HepG2 (cell line): ENCODE data around the gene C1QTNF6. TPM values are rescaled to one million over a fixed set of nuclear protein-coding genes. Genes with fewer than 3 reads are reported as not detected.
A peak's percentile ranks its signal among the peaks of the same experiment; 100 is the strongest.

Source experiments
- ATAD3A ChIP-seq: sonication (generic); formaldehyde crosslinking; IDR thresholded peaks from 2 replicates; pipeline ENCODE4 v1.4.0; 2020; ENCODE audit warnings: missing genetic modification reagents
- BRD4 ChIP-seq: sonication (generic); formaldehyde crosslinking; IDR thresholded peaks from 2 replicates; pipeline ENCODE4 v1.4.0; 2020; ENCODE audit warnings: missing genetic modification reagents
- HNF1A ChIP-seq, 2 experiments: sonication (generic) in 1 of 2; formaldehyde crosslinking in 1 of 2; IDR thresholded peaks; 2 replicates each; pipeline versions ENCODE4 v1.4.0 to v1.6.1; 2016 to 2020; ENCODE audit warnings: borderline replicate concordance in 1 of 2, low read depth in 1 of 2, mild to moderate bottlenecking in 1 of 2, missing genetic modification reagents in 1 of 2
- IKZF1 ChIP-seq: fragments of 450-650 bp; IDR thresholded peaks from 2 replicates; pipeline ENCODE4 v1.7.1; 2016
- MATR3 ChIP-seq: sonication (generic); formaldehyde crosslinking; IDR thresholded peaks from 2 replicates; pipeline ENCODE4 v1.4.0; 2020; ENCODE audit warnings: missing genetic modification reagents
- MEIS2 ChIP-seq: sonication (generic); formaldehyde crosslinking; IDR thresholded peaks from 2 replicates; pipeline ENCODE4 v1.9.0; 2021; ENCODE audit warnings: mild to moderate bottlenecking, missing genetic modification reagents
- MLX ChIP-seq: IDR thresholded peaks from 2 replicates; pipeline ENCODE4 v1.6.1; 2016
- NR1H2 ChIP-seq: sonication (generic); formaldehyde crosslinking; IDR thresholded peaks from 2 replicates; pipeline ENCODE4 v1.8.1; 2022; ENCODE audit warnings: low read depth, missing genetic modification reagents, borderline replicate concordance
- NR2F6 ChIP-seq, 2 experiments: IDR thresholded peaks; 2 replicates each; pipeline ENCODE4 v1.6.1; 2016; ENCODE audit warnings: antibody characterized with exemption in 1 of 2, mild to moderate bottlenecking in 1 of 2
- POLR2AphosphoS2 ChIP-seq: IDR thresholded peaks from 2 replicates; pipeline ENCODE4 v1.6.1; 2011; ENCODE audit warnings: low read depth, low read length, improper control_type of control experiment
- RAD21 ChIP-seq: fragments of 450-650 bp; formaldehyde crosslinking; IDR thresholded peaks from 2 replicates; pipeline ENCODE4 v1.5.0; 2020; ENCODE audit warnings: mild to moderate bottlenecking
- RXRA ChIP-seq: sonication (generic); formaldehyde crosslinking; IDR thresholded peaks from 2 replicates; pipeline ENCODE4 v1.5.1; 2020; ENCODE audit warnings: missing genetic modification reagents
- RXRB ChIP-seq: IDR thresholded peaks from 2 replicates; pipeline ENCODE4 v1.6.1; 2016; ENCODE audit warnings: borderline replicate concordance, missing genetic modification reagents, missing compliant biosample characterization
- SMAD1 ChIP-seq: sonication (generic); formaldehyde crosslinking; IDR thresholded peaks from 2 replicates; pipeline ENCODE4 v1.4.0; 2020; ENCODE audit warnings: missing genetic modification reagents, low read depth, mild to moderate bottlenecking, borderline replicate concordance
- SMC3 ChIP-seq: IDR thresholded peaks from 2 replicates; pipeline ENCODE4 v1.6.1; 2011; ENCODE audit warnings: low read length, improper control_type of control experiment
- SNAPC2 ChIP-seq: sonication (generic); formaldehyde crosslinking; IDR thresholded peaks from 2 replicates; pipeline ENCODE4 v1.8.1; 2022; ENCODE audit warnings: mild to moderate bottlenecking, missing genetic modification reagents
- SOX13 ChIP-seq, 3 experiments: fragments of 450-650 bp in 1 of 3; sonication (generic) in 1 of 3; formaldehyde crosslinking in 1 of 3; IDR thresholded peaks in 2 of 3; conservative IDR thresholded peaks in 1 of 3; 2 replicates each; pipeline versions ENCODE4 v1.5.0 to v1.6.1; 2016 to 2020; ENCODE audit warnings: antibody characterized with exemption in 1 of 3, mild to moderate bottlenecking in 1 of 3, missing compliant biosample characterization in 1 of 3, missing genetic modification reagents in 1 of 3, moderate library complexity in 1 of 3
- TAF15 ChIP-seq: fragments of 200-400 bp; formaldehyde crosslinking; IDR thresholded peaks from one replicate; pipeline ENCODE4 v1.6.1; 2018; ENCODE audit warnings: mild to moderate bottlenecking, low read depth, low read length; ENCODE audit not compliant: poor library complexity, severe bottlenecking
- U2AF1 ChIP-seq: fragments of 200-400 bp; formaldehyde crosslinking; optimal IDR thresholded peaks from 2 replicates; pipeline ENCODE3; 2017; ENCODE audit warnings: mild to moderate bottlenecking, low read depth, low read length
- ZNF317 ChIP-seq: sonication (generic); formaldehyde crosslinking; IDR thresholded peaks from 2 replicates; pipeline ENCODE4 v1.5.0; 2020; ENCODE audit warnings: mild to moderate bottlenecking, missing genetic modification reagents
- ZNF652 ChIP-seq: IDR thresholded peaks from 2 replicates; pipeline ENCODE4 v1.6.1; 2016; ENCODE audit warnings: low read depth, borderline replicate concordance
- ZNF761 ChIP-seq: sonication (generic); formaldehyde crosslinking; conservative IDR thresholded peaks from 2 replicates; pipeline ENCODE4 v1.4.0; 2020; ENCODE audit warnings: mild to moderate bottlenecking, missing genetic modification reagents
- ZNF773 ChIP-seq: sonication (generic); formaldehyde crosslinking; IDR thresholded peaks from 2 replicates; pipeline ENCODE4 v1.4.0; 2020; ENCODE audit warnings: missing genetic modification reagents, borderline replicate concordance
- polyA plus RNA-seq, 8 experiments: library from polyadenylated mRNA; depleted of rRNA in 3 of 8; stranded (reverse) in 7 of 8; unstranded in 1 of 8; fragments of >200 nt; fragmentation: Illumina TruSeq in 4 of 8; extraction: Trizol in 4 of 8; gene quantifications; 2 replicates each; pipeline versions ENCODE4 v1.2.1 to v1.2.3, GENCODE V29; 2011 to 2016; ENCODE audit warnings: low read depth in 4 of 8, missing spikeins in 1 of 8, mixed read lengths in 1 of 8; ENCODE audit not compliant: insufficient read depth in 1 of 8
- total RNA-seq, 5 experiments: library from RNA; depleted of rRNA; stranded (reverse); fragments of >200 nt; fragmentation: Illumina TruSeq; extraction: Trizol; gene quantifications; 2 replicates each; pipeline ENCODE4 v1.2.3, GENCODE V29; 2016; ENCODE audit warnings: low read depth in 1 of 5
- TF ChIP-seq, protein P1 (sequence below): sonication (generic); formaldehyde crosslinking; IDR thresholded peaks from 2 replicates; pipeline ENCODE4 v1.4.0; 2020; ENCODE audit warnings: missing genetic modification reagents, mild to moderate bottlenecking, borderline replicate concordance

Gene C1QTNF6
- total and polyA plus RNA-seq, 2 of the 13 experiments (the other 11 are each of a cell fraction or from before 2014, with no cell fraction given): 2.7 to 6.9 TPM

- 0 out of 2 replicates have a peak, but pooled peaks have one; percentile 46 for TF ChIP-seq MEIS2 (CRISPR knock-in tag)
- TF ChIP-seq RXRA: peak; percentile 34; the same call in 1 of the 2 replicates
- TF ChIP-seq MATR3 (CRISPR knock-in tag): no peak
- peak; percentile 69 for TF ChIP-seq SMC3
- no peak for TF ChIP-seq BRD4 (CRISPR knock-in tag)
- no peak for TF ChIP-seq ZNF317 (CRISPR knock-in tag)
- no peak for TF ChIP-seq NR2F6 (IDR thresholded peaks at IDR 0.05)
- no peak for TF ChIP-seq NR2F6 (CRISPR knock-in tag; IDR thresholded peaks at IDR 0.05)
- no peak for TF ChIP-seq SOX13 (IDR thresholded peaks at IDR 0.05)
- TF ChIP-seq SOX13 (CRISPR knock-in tag; conservative IDR thresholded peaks at IDR 0.05 in 1 of 2, IDR thresholded peaks at IDR 0.05 in 1 of 2): no peak
- no peak for TF ChIP-seq U2AF1
- TF ChIP-seq ATAD3A (CRISPR knock-in tag): 0 out of 2 replicates have a peak, but pooled peaks have one; percentile 8
- no peak for TF ChIP-seq ZNF773 (CRISPR knock-in tag)
- no peak for TF ChIP-seq SNAPC2
- TF ChIP-seq SMAD1 (CRISPR knock-in tag): no peak
- TF ChIP-seq RXRB (CRISPR knock-in tag): peak; percentile 28; the same call in 1 of the 2 replicates
- TF ChIP-seq RAD21: peak; percentile 81
- no peak for TF ChIP-seq ZNF652 (CRISPR knock-in tag)
- TF ChIP-seq IKZF1: no peak
- TF ChIP-seq POLR2AphosphoS2: no peak
- TF ChIP-seq, protein P1, sequence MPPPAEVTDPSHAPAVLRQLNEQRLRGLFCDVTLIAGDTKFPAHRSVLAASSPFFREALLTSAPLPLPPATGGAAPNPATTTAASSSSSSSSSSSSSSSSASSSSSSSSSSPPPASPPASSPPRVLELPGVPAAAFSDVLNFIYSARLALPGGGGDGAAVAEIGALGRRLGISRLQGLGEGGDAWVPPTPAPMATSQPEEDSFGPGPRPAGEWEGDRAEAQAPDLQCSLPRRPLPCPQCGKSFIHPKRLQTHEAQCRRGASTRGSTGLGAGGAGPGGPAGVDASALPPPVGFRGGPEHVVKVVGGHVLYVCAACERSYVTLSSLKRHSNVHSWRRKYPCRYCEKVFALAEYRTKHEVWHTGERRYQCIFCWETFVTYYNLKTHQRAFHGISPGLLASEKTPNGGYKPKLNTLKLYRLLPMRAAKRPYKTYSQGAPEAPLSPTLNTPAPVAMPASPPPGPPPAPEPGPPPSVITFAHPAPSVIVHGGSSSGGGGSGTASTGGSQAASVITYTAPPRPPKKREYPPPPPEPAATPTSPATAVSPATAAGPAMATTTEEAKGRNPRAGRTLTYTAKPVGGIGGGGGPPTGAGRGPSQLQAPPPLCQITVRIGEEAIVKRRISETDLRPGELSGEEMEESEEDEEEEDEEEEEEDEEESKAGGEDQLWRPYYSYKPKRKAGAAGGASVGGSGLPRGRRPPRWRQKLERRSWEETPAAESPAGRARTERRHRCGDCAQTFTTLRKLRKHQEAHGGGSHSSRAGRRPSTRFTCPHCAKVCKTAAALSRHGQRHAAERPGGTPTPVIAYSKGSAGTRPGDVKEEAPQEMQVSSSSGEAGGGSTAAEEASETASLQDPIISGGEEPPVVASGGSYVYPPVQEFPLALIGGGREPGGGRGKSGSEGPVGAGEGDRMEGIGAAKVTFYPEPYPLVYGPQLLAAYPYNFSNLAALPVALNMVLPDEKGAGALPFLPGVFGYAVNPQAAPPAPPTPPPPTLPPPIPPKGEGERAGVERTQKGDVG (CRISPR knock-in tag): no peak
- no peak for TF ChIP-seq HNF1A (IDR thresholded peaks at IDR 0.05; ENCODE audit: low read depth)
- no peak for TF ChIP-seq HNF1A (CRISPR knock-in tag; IDR thresholded peaks at IDR 0.05; ENCODE audit: borderline replicate concordance)
- TF ChIP-seq ZNF761 (CRISPR knock-in tag): no peak
- TF ChIP-seq TAF15: no peak
- TF ChIP-seq MLX (CRISPR knock-in tag): no peak
- no peak for TF ChIP-seq NR1H2 (CRISPR knock-in tag)
Observed at GRCh38 chr22:37166675-37167066, 21.4 kb downstream of the C1QTNF6 start (continued).
